ENCODE results near the gene DUSP16.

DNA sequence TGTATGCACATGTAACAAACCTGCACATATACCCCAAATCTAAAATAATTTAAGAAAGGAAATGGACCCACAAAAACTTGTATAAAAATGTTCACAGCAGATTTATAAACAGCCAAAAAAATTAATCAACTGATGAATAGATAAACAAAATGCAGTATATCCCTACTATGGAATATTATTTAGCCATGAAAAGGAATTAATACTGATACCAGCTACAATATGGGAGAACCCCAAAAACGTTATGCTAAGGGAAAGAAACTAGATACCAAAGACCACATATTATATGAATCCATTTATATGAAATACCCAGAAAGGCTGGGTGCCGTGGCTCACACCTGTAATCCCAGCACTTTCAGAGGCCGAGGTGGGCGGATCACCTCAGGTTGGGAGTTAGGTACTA, 20.9 kb downstream of the DUSP16 start:
- TF ChIP-seq, protein P1, sequence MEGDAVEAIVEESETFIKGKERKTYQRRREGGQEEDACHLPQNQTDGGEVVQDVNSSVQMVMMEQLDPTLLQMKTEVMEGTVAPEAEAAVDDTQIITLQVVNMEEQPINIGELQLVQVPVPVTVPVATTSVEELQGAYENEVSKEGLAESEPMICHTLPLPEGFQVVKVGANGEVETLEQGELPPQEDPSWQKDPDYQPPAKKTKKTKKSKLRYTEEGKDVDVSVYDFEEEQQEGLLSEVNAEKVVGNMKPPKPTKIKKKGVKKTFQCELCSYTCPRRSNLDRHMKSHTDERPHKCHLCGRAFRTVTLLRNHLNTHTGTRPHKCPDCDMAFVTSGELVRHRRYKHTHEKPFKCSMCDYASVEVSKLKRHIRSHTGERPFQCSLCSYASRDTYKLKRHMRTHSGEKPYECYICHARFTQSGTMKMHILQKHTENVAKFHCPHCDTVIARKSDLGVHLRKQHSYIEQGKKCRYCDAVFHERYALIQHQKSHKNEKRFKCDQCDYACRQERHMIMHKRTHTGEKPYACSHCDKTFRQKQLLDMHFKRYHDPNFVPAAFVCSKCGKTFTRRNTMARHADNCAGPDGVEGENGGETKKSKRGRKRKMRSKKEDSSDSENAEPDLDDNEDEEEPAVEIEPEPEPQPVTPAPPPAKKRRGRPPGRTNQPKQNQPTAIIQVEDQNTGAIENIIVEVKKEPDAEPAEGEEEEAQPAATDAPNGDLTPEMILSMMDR (IDR thresholded peaks at IDR 0.05), result no peak
- no peak for TF ChIP-seq POLR2A (IDR thresholded peaks at IDR 0.05)
